Airway epithelial cell (primary cell): ENCODE results near the gene RNMT. TPM values are rescaled to one million over a fixed set of nuclear protein-coding genes. Genes with fewer than 3 reads are reported as not detected.

Experiments
- total RNA-seq: library from RNA; depleted of rRNA; stranded (reverse); fragments of >200 nt; gene quantifications from 2 replicates; pipeline ENCODE4 v1.2.3, GENCODE V29; 2015

Gene RNMT
- 9.7 and 14.8 TPM in 2 replicates for total RNA-seq

GRCh38 chr18:13726232-13726971 lies at the start of gene RNMT, which contains the start of gene FAM210A:
RNMT (plus strand) TSS chr18:13726673; CDS start chr18:13731518, 4,845 bp downstream.
FAM210A (minus strand) TSS chr18:13726558; CDS start chr18:13682077, 44,481 bp downstream.

Other genes with a start within 250 kb of the RNMT start
- gene FAM210A, start 115 bp upstream of the RNMT start, total RNA-seq, result 13.3 TPM in 2 replicates
- gene MC5R, start 97.5 kb downstream of the RNMT start, total RNA-seq, result not detected in 2 replicates
- gene MC2R, start 188.9 kb downstream of the RNMT start, total RNA-seq, result not detected in 2 replicates